T-helper 22 cell (primary cell): ENCODE measurements around the gene PKIG.

Source experiments
- DNase-seq: peaks from one replicate; pipeline ENCODE4 v3.0.0-alpha.2; 2020; ENCODE audit warnings: low read depth

The PKIG gene

GRCh38 chr20:44620030-44620429, 37.7 kb downstream of the PKIG start:
- DNase-seq: no peak

GRCh38 chr20:44621325-44621724, 38.9 kb downstream of the PKIG start:
- no peak for DNase-seq

- DNase-seq: no peak
Observed at GRCh38 chr20:44621939-44622338, 39.6 kb downstream of the PKIG start.

- no peak for DNase-seq
Observed at GRCh38 chr20:44622501-44623270, 40.3 kb downstream of the PKIG start.

GRCh38 chr20:44624152-44624551, 41.8 kb downstream of the PKIG start:
- DNase-seq: no peak

- no peak for DNase-seq
Observed at GRCh38 chr20:44624743-44625271, 42.4 kb downstream of the PKIG start.

GRCh38 chr20:44625361-44625760, 43.0 kb downstream of the PKIG start:
- no peak for DNase-seq

- DNase-seq: no peak
Observed at GRCh38 chr20:44626278-44626677, 43.9 kb downstream of the PKIG start.

GRCh38 chr20:44627364-44628010, 45.1 kb downstream of the PKIG start:
- DNase-seq: no peak

GRCh38 chr20:44629017-44629385, 46.6 kb downstream of the PKIG start:
- no peak for DNase-seq

- DNase-seq: no peak
Observed at GRCh38 chr20:44629542-44629941, 47.2 kb downstream of the PKIG start.

GRCh38 chr20:44630297-44630696, 47.9 kb downstream of the PKIG start:
- no peak for DNase-seq

- no peak for DNase-seq
Observed at GRCh38 chr20:44632103-44632752, 49.8 kb downstream of the PKIG start.

GRCh38 chr20:44633187-44633810, 50.9 kb downstream of the PKIG start:
- no peak for DNase-seq

GRCh38 chr20:44633872-44634600, 51.7 kb downstream of the PKIG start:
- DNase-seq: no peak

- DNase-seq: no peak
Observed at GRCh38 chr20:44635877-44636276, 53.5 kb downstream of the PKIG start.

GRCh38 chr20:44637042-44637441, 54.7 kb downstream of the PKIG start:
- DNase-seq: no peak

- no peak for DNase-seq
Observed at GRCh38 chr20:44637522-44638372, 55.4 kb downstream of the PKIG start.

GRCh38 chr20:44640522-44640921, 58.1 kb downstream of the PKIG start:
- no peak for DNase-seq

GRCh38 chr20:44641325-44641724, 58.9 kb downstream of the PKIG start:
- no peak for DNase-seq
